Pancreas (tissue), 10 donors: ENCODE data around the gene HHAT. TPM values are rescaled to one million over a fixed set of nuclear protein-coding genes. Genes with fewer than 3 reads are reported as not detected.
A peak's percentile ranks its signal among the peaks of the same experiment; 100 is the strongest.
"Not testable (repeated sequence)": the region's sequence is repeated elsewhere in the genome, so short reads cannot be mapped to it uniquely, and the experiment has no call there.

Experiments
- ATAC-seq, 4 donors: fragments of 200-7000 bp; cut with Tn5 transposase; one replicate each; pipeline versions ENCODE4 v1.8.0 to v1.9.1; 2020; ENCODE audit warnings: mild to moderate bottlenecking in 4 of 4, moderate library complexity in 4 of 4
- DNase-seq, 6 donors: peaks; one replicate each; pipeline ENCODE4 v3.0.0-alpha.2; 2020
- FAIRE-seq: peaks from 2 replicates; lab custom pipeline; 2012; peaks lifted over from hg19 to GRCh38; lab: Jason Lieb, UNC
- H3K27ac ChIP-seq, 4 donors: fragments of 200-600 bp; sonication (generic); 1 replicate in 3 of 4; 2 replicates in 1 of 4; pipeline versions ENCODE4 v1.5.0 to v1.8.0; 2020
- H3K27me3 ChIP-seq, 4 donors: fragments of 200-600 bp; one replicate each; pipeline ENCODE4 v1.8.0; 2021
- H3K36me3 ChIP-seq, 3 donors: fragments of 200-600 bp; sonication (generic) in 1 of 3; one replicate each; pipeline versions ENCODE4 v1.5.0 to v1.8.0; 2020 to 2021
- H3K4me1 ChIP-seq, 3 donors: fragments of 200-600 bp; one replicate each; pipeline ENCODE4 v1.8.0; 2021
- H3K4me3 ChIP-seq, 4 donors: fragments of 200-600 bp; sonication (generic) in 2 of 4; one replicate each; pipeline versions ENCODE4 v1.5.0 to v1.8.0; 2020 to 2021
- H3K9me3 ChIP-seq, 4 donors: fragments of 200-600 bp; one replicate each; pipeline ENCODE4 v1.8.0; 2021
- WGBS, 2 donors: extraction: QIAGEN DNeasy Blood & Tissue Kit; methylation state at CpG; one replicate each; pipeline ENCODE4 v1.1.7; 2013; 5-methylcytosine and 5-hydroxymethylcytosine counted together
- intact Hi-C, 3 donors: fragments of 100-400 bp; cut with DNase I; formaldehyde crosslinking; loops; one replicate each; pipeline versions ENCODE4 v1.11.1 to v1.14.2; 2022
- polyA plus RNA-seq, 2 donors: library from polyadenylated mRNA; stranded (reverse); fragments of 200-250 nt; gene quantifications; one replicate each; pipeline ENCODE4 v1.2.3, GENCODE V29; 2013
- total RNA-seq, 6 donors: library from RNA; stranded (reverse); fragmentation: NEBNext Ultra II Directional in 4 of 6; extraction: Animal tissue kit (Norgen Biotek cat#: 25700) in 4 of 6; gene quantifications; one replicate each; pipeline versions ENCODE4 v1.2.1 to v1.2.4, GENCODE V29; 2021 to 2023
- TF ChIP-seq, protein P1 (sequence below), 4 donors: fragments of 200-600 bp; sonication (generic) in 3 of 4; IDR thresholded peaks; one replicate each; pipeline versions ENCODE4 v1.5.0 to v1.8.0; 2021; ENCODE audit warnings: antibody characterized with exemption in 4 of 4
- donor health status: healthy with polysubstance abuse.
- donor health status: DM: no; HTN: no; CAD: no; lungs with moderate emphysema.
- donor health status: DM: no; HTN: no; CAD: no.
- donor health status: control.
- donor health status: control.
- donor health status: Bipolar disorder and iron deficiency.
- donor health status: DM: yes; HTN: yes; CAD: no.
- donor health status: DM: no; HTN: no; CAD: no.
- donor health status: DM: no; HTN: no; CAD: no.
- donor health status: DM: yes; HTN: yes; CAD: no.

Gene HHAT
- total and polyA plus RNA-seq, 8 donors, result 1.3 to 4.1 (median 2.4) TPM

DNA sequence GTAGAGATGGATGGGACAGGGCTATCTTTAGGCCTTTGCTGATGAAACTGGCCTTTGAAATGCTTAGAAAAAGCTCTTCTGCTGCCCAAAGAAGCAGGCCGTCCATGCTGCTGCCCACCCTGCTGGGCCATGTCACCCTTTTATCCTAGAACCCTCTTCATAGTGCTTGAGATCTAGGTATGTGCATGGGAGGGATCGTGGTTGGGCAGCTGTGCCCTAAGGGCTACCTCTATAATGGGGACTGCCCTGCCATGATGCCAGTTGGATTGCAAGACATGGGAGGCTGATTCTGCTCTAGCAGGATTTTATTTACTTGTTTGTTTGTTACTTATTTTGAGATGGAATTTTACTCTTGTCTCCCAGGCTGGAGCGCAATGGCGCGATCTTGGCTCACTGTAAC lies 69.0 kb downstream of the HHAT start:
- intact Hi-C loops, result no loop called here
- H3K27ac ChIP-seq, result no peak overlapping the region
- DNase-seq, result no peak
- WGBS, 2 donors, result 90 to 92% methylated on average over 5 of the region's 5 CpGs
- H3K4me3 ChIP-seq, result no peak overlapping the region
- no peak for FAIRE-seq
- TF ChIP-seq, protein P1, sequence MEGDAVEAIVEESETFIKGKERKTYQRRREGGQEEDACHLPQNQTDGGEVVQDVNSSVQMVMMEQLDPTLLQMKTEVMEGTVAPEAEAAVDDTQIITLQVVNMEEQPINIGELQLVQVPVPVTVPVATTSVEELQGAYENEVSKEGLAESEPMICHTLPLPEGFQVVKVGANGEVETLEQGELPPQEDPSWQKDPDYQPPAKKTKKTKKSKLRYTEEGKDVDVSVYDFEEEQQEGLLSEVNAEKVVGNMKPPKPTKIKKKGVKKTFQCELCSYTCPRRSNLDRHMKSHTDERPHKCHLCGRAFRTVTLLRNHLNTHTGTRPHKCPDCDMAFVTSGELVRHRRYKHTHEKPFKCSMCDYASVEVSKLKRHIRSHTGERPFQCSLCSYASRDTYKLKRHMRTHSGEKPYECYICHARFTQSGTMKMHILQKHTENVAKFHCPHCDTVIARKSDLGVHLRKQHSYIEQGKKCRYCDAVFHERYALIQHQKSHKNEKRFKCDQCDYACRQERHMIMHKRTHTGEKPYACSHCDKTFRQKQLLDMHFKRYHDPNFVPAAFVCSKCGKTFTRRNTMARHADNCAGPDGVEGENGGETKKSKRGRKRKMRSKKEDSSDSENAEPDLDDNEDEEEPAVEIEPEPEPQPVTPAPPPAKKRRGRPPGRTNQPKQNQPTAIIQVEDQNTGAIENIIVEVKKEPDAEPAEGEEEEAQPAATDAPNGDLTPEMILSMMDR (IDR thresholded peaks at IDR 0.05), result no peak
- H3K9me3 ChIP-seq, result no peaks in the 10 kb centered on the region
- H3K36me3 ChIP-seq, result no peaks in the 10 kb centered on the region
- H3K4me1 ChIP-seq, result no peaks in the 10 kb centered on the region
- no peak for ATAC-seq
- H3K27me3 ChIP-seq, result no peaks in the 10 kb centered on the region

DNA sequence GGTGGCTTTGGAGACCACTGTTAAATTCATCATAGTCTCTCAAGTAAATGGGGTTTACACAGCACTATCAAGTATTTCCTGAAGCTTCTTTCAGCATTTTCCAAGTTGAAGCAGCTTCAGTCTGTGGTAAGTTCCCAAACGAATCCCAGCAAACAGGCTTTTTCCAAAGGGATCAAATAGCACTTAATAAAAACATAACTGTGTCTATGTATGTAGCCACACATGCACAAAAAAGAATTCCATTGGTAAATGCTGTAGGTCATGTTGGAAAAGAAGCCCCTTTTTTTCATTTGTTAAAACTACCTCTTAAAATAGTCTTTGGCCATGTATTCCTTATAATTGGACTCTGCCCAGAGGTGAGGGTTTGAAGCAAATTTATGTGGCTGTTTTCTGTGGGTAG lies 69.8 kb downstream of the HHAT start:
- no peaks in the 10 kb centered on the region for H3K36me3 ChIP-seq
- no peak for ATAC-seq
- intact Hi-C loops, result no loop called here
- no peak overlapping the region for H3K4me3 ChIP-seq
- no peak overlapping the region for H3K27ac ChIP-seq
- no peaks in the 10 kb centered on the region for H3K9me3 ChIP-seq
- no peaks in the 10 kb centered on the region for H3K4me1 ChIP-seq
- no peak for FAIRE-seq
- H3K27me3 ChIP-seq, result no peaks in the 10 kb centered on the region
- DNase-seq, result no peak
- WGBS, 2 donors, result 42 to 59% methylated on average over 1 of the region's 1 CpG
- TF ChIP-seq, protein P1 (IDR thresholded peaks at IDR 0.05), result no peak

DNA sequence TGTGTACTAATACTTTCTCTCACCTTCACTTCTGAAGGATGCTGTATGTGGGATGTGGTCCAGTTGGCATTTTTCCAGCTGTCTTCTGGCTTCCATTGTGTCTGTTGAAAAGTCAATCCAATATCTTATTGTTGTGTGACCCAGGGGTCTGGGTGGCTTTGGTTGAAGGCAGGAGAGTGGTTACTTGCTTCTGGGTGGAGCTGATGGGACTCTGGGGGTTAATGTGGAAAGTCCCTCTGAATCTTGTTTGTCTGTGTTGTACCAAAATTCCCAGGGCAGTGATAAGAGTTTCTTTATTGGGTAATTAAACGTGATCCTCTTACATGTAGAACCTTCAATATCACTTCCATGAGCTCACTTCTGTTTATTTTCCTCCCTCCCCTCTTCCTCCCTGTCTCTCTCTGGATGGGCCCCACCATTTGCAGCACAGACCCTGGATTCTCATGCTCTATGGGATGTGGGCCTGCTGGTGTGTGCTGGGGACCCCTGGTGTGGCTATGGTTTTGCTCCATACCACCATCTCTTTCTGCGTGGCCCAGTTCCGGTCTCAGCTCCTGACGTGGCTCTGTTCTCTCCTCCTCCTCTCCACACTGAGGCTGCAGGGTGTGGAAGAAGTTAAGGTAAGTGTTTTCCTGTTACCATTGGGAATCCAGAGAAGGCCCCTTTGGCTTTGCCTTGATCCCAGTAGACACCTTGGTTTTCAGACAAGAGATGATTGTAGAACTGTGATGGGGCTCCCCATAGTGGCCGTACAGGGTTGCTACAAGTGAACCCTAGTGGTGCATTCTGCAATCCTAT lies 71.5 kb downstream of the HHAT start:
- WGBS, 2 donors, result 56 to 58% methylated on average over 5 of the region's 5 CpGs
- DNase-seq (peak in 3 of 6 donors; percentile 12 to 61 (median 61)), FAIRE-seq (no peak), ATAC-seq (peak; percentile 66 to 98 (median 96))
- no peak overlapping the region for H3K4me3 ChIP-seq
- intact Hi-C loops, result no loop called here
- no peaks in the 10 kb centered on the region for H3K36me3 ChIP-seq
- TF ChIP-seq, protein P1 (IDR thresholded peaks at IDR 0.05), result peak; percentile 52 to 71 (median 70)
- no peaks in the 10 kb centered on the region for H3K4me1 ChIP-seq
- H3K27me3 ChIP-seq, result no peaks in the 10 kb centered on the region
- H3K27ac ChIP-seq, result no peak overlapping the region
- no peaks in the 10 kb centered on the region for H3K9me3 ChIP-seq

DNA sequence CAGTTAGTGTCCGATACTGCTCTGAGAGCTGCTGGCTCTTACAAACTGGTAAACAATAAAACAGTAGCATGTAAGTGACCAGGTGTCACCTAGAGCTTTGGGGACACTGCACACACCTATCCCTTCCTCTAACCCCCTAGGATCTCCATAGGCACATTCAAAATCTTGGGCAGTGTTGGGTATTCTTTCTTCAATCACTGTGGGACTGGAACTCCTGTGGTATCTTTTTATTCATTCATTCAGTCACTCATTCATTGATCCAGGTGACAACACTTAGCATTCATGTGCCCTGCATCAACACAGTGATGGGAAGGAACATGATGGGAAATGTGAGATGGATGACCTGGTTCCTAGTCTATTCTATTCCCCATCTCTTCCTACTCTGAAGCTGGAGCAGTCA lies 73.9 kb downstream of the HHAT start:
- H3K27me3 ChIP-seq, result no peaks in the 10 kb centered on the region
- H3K4me1 ChIP-seq, result no peaks in the 10 kb centered on the region
- ATAC-seq, result no peak
- no peak overlapping the region for H3K27ac ChIP-seq
- intact Hi-C loops, result no loop called here
- no peak overlapping the region for H3K4me3 ChIP-seq
- no peaks in the 10 kb centered on the region for H3K9me3 ChIP-seq
- WGBS, 2 donors, result 77 to 85% methylated on average over 1 of the region's 1 CpG
- TF ChIP-seq, protein P1 (IDR thresholded peaks at IDR 0.05), result no peak
- FAIRE-seq, result no peak
- no peak for DNase-seq
- no peaks in the 10 kb centered on the region for H3K36me3 ChIP-seq

DNA sequence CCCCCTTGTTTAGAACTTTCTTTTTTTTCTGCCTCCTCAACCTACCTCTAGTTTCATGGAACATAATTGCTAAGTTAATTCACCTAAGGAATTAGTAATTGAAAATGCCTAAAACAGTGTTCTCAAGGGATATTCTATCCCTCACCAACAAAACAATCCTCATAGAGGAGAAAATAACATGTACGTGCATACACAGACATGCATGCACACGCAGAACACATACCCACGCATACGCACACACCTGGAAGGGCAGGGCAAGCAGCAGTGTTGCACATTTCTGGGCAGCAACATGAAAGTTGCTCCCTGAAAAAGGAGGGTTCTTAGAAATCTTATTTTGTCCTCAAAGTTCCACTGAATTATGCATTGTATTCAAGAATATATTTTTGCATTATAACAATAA lies 76.6 kb downstream of the HHAT start:
- H3K27ac ChIP-seq, result no peak overlapping the region
- H3K4me1 ChIP-seq, result no peaks in the 10 kb centered on the region
- WGBS, 2 donors, result 86 to 89% methylated on average over 4 of the region's 4 CpGs
- no peak for ATAC-seq
- H3K27me3 ChIP-seq, result no peaks in the 10 kb centered on the region
- no peaks in the 10 kb centered on the region for H3K36me3 ChIP-seq
- intact Hi-C loops, result no loop called here
- FAIRE-seq, result no peak
- H3K4me3 ChIP-seq, result no peak overlapping the region
- no peak for DNase-seq
- TF ChIP-seq, protein P1 (IDR thresholded peaks at IDR 0.05), result no peak
- H3K9me3 ChIP-seq, result no peaks in the 10 kb centered on the region

DNA sequence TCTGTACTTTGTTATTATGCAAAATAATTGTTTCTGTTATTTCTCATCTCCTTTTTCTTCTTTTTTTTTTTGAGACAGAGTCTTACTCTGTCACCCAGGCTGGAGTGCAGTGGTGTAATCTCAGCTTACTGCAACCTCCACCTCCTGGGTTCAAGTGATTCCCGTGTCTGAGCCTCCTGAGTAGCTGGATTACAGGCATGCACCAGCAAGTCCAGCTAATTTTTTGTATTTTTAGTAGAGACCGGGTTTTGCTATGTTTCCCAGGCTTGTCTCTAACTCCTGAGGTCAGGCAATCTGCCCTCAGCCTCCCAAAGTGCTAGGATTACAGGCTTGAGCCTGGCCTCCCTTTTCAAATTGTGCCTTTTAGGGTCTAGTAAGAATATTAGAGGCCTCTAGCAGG lies 77.6 kb downstream of the HHAT start:
- FAIRE-seq, intact Hi-C loops: not testable (repeated sequence)
- WGBS, 2 donors, result 54 to 62% methylated on average over 2 of the region's 2 CpGs

More for the DNA sequence above, 77.6 kb downstream of the HHAT start:
- not testable (repeated sequence) for DNase-seq, H3K9me3 ChIP-seq, H3K4me3 ChIP-seq, H3K27ac ChIP-seq, H3K27me3 ChIP-seq, H3K36me3 ChIP-seq, H3K4me1 ChIP-seq, ATAC-seq
